Measurements from ENCODE around the gene IRF4. TPM values are rescaled to one million over a fixed set of nuclear protein-coding genes. Genes with fewer than 3 reads are reported as not detected.

Gene IRF4
- total RNA-seq, 4 donors from 2014 or later, result 6.6 to 21.2 (median 8.8) TPM

DNA sequence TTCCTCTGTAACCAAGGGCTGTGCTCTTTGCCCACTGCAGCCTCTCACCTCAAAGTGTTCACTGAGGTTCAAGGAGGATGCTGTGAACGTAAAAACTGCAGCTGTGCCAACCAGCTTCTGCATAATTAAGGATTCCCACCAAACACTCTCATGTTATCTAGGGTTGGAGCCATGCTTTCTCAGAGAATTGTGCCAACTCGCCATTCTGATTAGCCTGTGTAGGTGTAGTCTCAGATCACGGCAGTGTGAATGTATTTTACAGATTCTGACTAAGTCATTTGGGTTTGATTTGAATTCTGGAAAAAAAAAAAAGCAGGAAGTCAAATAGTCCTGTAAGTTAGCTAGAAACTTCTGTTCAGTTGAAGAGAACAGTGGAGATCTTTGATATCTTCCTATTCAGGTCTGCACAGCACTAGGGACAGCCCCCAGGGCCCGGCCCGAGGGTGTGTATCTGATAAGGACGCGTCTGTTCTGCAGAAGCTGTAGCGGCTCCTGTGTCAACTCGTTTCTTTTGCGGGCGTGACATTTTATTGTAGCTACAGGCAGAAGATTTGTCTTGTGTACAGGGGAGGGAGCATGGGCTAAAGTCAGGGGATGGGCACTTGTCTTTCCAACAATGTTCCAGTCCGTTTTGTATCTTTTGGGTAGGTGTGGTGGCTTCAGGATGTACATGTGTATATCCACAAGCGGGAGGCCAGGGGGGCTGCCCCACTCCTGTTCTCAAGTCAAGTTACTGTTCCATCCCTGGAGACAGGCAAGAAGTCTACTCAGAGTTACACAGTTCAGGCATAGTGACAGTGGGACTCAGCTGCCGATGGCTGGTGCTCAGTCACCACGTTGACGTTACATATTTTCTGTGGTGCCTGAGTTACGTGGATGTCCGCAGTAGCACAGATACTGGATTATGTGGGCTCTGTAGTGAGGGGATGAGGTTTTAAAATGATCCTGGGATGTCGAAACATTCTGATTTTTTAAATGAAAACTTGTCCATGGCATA, 12.4 kb downstream of the IRF4 start:
- H3K4me3 ChIP-seq (ENCODE audit: low read depth, poor library complexity, severe bottlenecking), result no peak overlapping the region
- intact Hi-C loops (cut with DNase I; ENCODE audit: low total_unique reads), result no loop called here
- 52 to 57% methylated on average over 19 of the region's 19 CpGs for WGBS, 2 donors

DNA sequence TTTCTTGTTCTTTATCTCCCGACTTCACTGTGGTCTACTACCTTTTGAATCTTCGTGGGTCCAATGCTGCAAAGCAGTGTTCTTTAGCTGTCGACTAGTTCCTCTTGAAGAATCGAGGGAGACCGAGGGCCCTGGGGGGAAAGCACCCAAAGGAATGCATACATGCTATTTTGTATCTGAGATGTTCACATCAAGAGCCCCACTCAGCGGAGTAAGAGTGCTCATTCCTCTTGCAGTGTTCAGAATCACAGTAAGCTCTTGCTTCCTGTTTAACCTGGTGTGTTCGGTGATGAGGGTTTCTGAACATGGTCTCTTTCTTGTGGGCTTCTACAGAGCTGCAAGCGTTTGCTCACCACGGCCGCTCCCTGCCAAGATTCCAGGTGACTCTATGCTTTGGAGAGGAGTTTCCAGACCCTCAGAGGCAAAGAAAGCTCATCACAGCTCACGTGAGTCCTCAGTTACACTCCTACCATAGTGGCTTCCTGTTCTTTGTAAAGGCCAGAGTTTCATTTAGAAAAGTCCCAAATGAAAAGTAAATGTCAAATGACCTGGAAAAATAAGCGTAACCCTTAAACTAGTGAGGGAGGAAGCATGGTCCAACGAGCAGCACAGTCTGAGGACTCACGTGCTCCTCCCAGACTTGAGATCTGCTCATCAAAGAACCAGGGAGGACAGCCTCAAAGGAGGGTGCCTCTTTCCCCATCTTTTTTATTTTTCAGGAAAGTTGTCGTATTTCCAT, 13.3 kb downstream of the IRF4 start:
- WGBS, 2 donors, result 88 to 89% methylated on average over 15 of the region's 15 CpGs
- DNase-seq (ENCODE audit: low spot score in 2 of 2), result no peak
- intact Hi-C loops (cut with DNase I; ENCODE audit: low total_unique reads), result no loop called here
- TF ChIP-seq, protein P1, sequence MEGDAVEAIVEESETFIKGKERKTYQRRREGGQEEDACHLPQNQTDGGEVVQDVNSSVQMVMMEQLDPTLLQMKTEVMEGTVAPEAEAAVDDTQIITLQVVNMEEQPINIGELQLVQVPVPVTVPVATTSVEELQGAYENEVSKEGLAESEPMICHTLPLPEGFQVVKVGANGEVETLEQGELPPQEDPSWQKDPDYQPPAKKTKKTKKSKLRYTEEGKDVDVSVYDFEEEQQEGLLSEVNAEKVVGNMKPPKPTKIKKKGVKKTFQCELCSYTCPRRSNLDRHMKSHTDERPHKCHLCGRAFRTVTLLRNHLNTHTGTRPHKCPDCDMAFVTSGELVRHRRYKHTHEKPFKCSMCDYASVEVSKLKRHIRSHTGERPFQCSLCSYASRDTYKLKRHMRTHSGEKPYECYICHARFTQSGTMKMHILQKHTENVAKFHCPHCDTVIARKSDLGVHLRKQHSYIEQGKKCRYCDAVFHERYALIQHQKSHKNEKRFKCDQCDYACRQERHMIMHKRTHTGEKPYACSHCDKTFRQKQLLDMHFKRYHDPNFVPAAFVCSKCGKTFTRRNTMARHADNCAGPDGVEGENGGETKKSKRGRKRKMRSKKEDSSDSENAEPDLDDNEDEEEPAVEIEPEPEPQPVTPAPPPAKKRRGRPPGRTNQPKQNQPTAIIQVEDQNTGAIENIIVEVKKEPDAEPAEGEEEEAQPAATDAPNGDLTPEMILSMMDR (IDR thresholded peaks at IDR 0.05), result no peak
- TF ChIP-seq POLR2A (IDR thresholded peaks at IDR 0.05), result no peak
- H3K4me3 ChIP-seq (ENCODE audit: low read depth, poor library complexity, severe bottlenecking), result no peak overlapping the region

More for the DNA sequence above, 12.4 kb downstream of the IRF4 start:
- TF ChIP-seq POLR2A (IDR thresholded peaks at IDR 0.05), result no peak
- DNase-seq (ENCODE audit: low spot score in 2 of 2), result no peak

DNA sequence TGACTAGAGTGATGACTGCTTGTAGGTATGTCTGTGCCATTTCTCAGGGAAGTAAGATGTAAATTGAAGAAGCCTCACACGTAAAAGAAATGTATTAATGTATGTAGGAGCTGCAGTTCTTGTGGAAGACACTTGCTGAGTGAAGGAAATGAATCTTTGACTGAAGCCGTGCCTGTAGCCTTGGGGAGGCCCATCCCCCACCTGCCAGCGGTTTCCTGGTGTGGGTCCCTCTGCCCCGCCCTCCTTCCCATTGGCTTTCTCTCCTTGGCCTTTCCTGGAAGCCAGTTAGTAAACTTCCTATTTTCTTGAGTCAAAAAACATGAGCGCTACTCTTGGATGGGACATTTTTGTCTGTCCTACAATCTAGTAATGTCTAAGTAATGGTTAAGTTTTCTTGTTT, 16.6 kb downstream of the IRF4 start:
- intact Hi-C loops (cut with DNase I; ENCODE audit: low total_unique reads), result no loop called here
- no peak for TF ChIP-seq POLR2A (IDR thresholded peaks at IDR 0.05)
- TF ChIP-seq, protein P1 (IDR thresholded peaks at IDR 0.05), result no peak
- DNase-seq (ENCODE audit: low spot score in 2 of 2), result no peak
- no peak overlapping the region for H3K4me3 ChIP-seq (ENCODE audit: low read depth, poor library complexity, severe bottlenecking)
- 46 to 55% methylated on average over 5 of the region's 5 CpGs for WGBS, 2 donors

DNA sequence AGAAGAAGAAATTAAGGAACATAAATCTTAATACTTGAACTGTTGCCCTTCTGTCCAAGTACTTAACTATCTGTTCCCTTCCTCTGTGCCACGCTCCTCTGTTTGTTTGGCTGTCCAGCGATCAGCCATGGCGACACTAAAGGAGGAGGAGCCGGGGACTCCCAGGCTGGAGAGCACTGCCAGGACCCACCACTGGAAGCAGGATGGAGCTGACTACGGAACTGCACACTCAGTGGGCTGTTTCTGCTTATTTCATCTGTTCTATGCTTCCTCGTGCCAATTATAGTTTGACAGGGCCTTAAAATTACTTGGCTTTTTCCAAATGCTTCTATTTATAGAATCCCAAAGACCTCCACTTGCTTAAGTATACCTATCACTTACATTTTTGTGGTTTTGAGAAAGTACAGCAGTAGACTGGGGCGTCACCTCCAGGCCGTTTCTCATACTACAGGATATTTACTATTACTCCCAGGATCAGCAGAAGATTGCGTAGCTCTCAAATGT, 17.1 kb downstream of the IRF4 start:
- TF ChIP-seq, protein P1 (IDR thresholded peaks at IDR 0.05), result no peak
- no peak for TF ChIP-seq POLR2A (IDR thresholded peaks at IDR 0.05)

DNA sequence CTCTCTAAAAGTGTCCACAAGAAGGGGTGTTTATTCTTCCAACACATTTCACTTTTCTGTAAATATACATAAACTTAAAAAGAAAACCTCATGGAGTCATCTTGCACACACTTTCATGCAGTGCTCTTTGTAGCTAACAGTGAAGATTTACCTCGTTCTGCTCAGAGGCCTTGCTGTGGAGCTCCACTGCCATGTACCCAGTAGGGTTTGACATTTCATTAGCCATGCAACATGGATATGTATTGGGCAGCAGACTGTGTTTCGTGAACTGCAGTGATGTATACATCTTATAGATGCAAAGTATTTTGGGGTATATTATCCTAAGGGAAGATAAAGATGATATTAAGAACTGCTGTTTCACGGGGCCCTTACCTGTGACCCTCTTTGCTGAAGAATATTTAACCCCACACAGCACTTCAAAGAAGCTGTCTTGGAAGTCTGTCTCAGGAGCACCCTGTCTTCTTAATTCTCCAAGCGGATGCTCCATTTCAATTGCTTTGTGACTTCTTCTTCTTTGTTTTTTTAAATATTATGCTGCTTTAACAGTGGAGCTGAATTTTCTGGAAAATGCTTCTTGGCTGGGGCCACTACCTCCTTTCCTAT, 17.9 kb downstream of the IRF4 start:
- H3K4me3 ChIP-seq (ENCODE audit: low read depth, poor library complexity, severe bottlenecking), result no peak overlapping the region
- no peak for TF ChIP-seq POLR2A (IDR thresholded peaks at IDR 0.05)
- TF ChIP-seq, protein P1 (IDR thresholded peaks at IDR 0.05), result no peak
- 90 to 94% methylated on average over 4 of the region's 4 CpGs for WGBS, 2 donors
- DNase-seq (ENCODE audit: low spot score in 2 of 2), result no peak
- intact Hi-C loops (cut with DNase I; ENCODE audit: low total_unique reads), result no loop called here

More for the DNA sequence above, 17.1 kb downstream of the IRF4 start:
- WGBS, 2 donors, result 49 to 64% methylated on average over 9 of the region's 9 CpGs
- no peak for DNase-seq (ENCODE audit: low spot score in 2 of 2)
- intact Hi-C loops (cut with DNase I; ENCODE audit: low total_unique reads), result no loop called here
- no peak overlapping the region for H3K4me3 ChIP-seq (ENCODE audit: low read depth, poor library complexity, severe bottlenecking)
